Stimulated activated memory B cell treated with anti-CD40 and anti-IgM and Interleukin-4, amounts not matched to agents 10 μg/mL and 1 μg/mL and 100 μg/mL, for 72 hours (primary cell): Measurements from ENCODE around the gene MTX1.
"Not testable (repeated sequence)": the region's sequence is repeated elsewhere in the genome, so short reads cannot be mapped to it uniquely, and the experiment has no call there.

ENCODE experiments used
- ATAC-seq: fragments of 150-1000 bp; cut with Tn5 transposase; 2 replicates; pipeline ENCODE4 v1.10.0; 2021
- H3K27ac Mint-ChIP-seq: one replicate; pipeline ENCODE4 v1.8.0; 2022; ENCODE audit warnings: mild to moderate bottlenecking, mixed read lengths
- H3K27me3 Mint-ChIP-seq: one replicate; pipeline ENCODE4 v1.8.0; 2022; ENCODE audit warnings: mixed read lengths
- H3K36me3 Mint-ChIP-seq: one replicate; pipeline ENCODE4 v1.8.0; 2022; ENCODE audit warnings: mixed read lengths
- H3K4me1 Mint-ChIP-seq: one replicate; pipeline ENCODE4 v1.8.0; 2022; ENCODE audit warnings: mixed read lengths
- H3K4me3 Mint-ChIP-seq: one replicate; pipeline ENCODE4 v1.8.0; 2022; ENCODE audit warnings: mild to moderate bottlenecking, moderate library complexity, mixed read lengths
- H3K9me3 Mint-ChIP-seq: one replicate; pipeline ENCODE4 v1.8.0; 2022; ENCODE audit warnings: mixed read lengths

Gene MTX1

GRCh38 chr1:155208541-155209311, at the start of gene MTX1:
MTX1 (plus strand) TSS chr1:155208695; CDS start chr1:155208805, 110 bp downstream.
- peak within 1 kb of the TSS; percentile 90 for H3K27ac Mint-ChIP-seq
- ATAC-seq, result peak; percentile 89
- H3K9me3 Mint-ChIP-seq, result no peaks in the 10 kb centered on the region
- H3K4me3 Mint-ChIP-seq, result peak within 1 kb of the TSS; percentile 91
- H3K27me3 Mint-ChIP-seq, result no peaks in the 10 kb centered on the region
- peaks cover 37% of the 10 kb centered on the region for H3K4me1 Mint-ChIP-seq
- H3K36me3 Mint-ChIP-seq, result peaks cover 10% of the 10 kb centered on the region

DNA sequence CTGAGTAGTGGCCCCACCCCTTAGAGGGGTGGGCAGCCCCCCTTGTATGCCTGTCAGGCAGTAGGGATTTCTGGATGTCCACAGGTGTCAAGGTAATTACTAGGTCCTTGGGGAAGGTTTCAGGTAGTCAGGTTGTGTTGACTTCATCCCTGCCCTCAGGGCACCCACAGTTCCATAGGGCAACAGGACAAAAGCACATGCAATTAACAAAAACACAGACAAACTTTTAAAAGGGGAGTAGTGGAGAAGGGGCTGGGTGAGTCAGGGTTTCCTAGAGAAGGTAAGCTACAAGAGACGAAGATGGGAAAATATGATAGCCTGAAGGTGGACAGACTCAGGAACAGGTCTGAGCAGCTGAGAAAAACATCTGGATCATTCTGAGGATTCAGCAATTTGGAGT, 49.5 kb upstream of the MTX1 start:
- no peaks in the 10 kb centered on the region for H3K36me3 Mint-ChIP-seq
- H3K9me3 Mint-ChIP-seq, result no peaks in the 10 kb centered on the region
- no peaks in the 10 kb centered on the region for H3K4me1 Mint-ChIP-seq
- no peak for ATAC-seq
- H3K27ac Mint-ChIP-seq, result no peak overlapping the region
- H3K4me3 Mint-ChIP-seq, result no peak overlapping the region
- no peaks in the 10 kb centered on the region for H3K27me3 Mint-ChIP-seq

DNA sequence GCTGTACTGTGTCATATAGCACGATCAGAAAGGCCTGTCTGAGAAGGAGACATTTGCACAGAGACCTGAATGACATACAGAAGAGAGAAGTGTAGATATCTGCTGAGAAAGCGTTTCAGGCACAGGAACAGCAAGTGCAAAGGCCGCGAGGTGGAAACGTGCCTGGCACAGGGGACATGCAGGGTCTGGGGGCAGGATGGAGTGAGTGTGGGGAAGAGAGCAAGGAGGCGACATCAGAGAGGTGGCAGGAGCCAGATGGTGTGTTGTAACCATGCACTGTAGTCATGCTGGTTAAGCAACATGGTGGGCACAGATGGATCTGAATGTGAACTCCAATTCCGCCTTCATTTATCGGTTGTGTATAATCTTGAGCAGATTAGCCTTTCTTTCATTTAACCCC, 48.4 kb upstream of the MTX1 start:
- no peaks in the 10 kb centered on the region for H3K4me1 Mint-ChIP-seq
- no peak for ATAC-seq
- H3K27ac Mint-ChIP-seq, result no peak overlapping the region
- no peaks in the 10 kb centered on the region for H3K36me3 Mint-ChIP-seq
- H3K4me3 Mint-ChIP-seq, result no peak overlapping the region
- no peaks in the 10 kb centered on the region for H3K9me3 Mint-ChIP-seq
- H3K27me3 Mint-ChIP-seq, result no peaks in the 10 kb centered on the region

DNA sequence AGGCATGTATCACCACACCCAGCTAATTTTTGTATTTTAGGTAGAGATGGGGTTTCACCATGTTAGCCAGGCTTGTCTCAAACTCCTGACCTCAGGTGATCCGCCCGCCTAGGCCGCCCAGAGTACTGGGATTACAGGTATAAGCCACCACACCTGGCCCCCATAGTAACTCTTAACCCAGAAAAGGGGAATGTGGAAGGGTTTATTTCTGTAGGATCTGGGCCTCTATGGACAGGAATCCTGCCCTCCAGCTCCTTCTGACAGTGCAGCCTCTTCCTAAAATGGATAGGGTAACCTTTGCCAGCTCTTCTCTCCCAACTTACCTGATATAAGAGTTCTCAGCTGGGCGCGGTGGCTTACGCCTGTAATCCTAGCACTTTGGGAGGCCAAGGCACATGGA, 45.9 kb upstream of the MTX1 start:
- not testable (repeated sequence) for H3K36me3 Mint-ChIP-seq, H3K27me3 Mint-ChIP-seq, H3K4me3 Mint-ChIP-seq, ATAC-seq, H3K27ac Mint-ChIP-seq, H3K9me3 Mint-ChIP-seq
- H3K4me1 Mint-ChIP-seq, result peaks cover 13% of the 10 kb centered on the region

GRCh38 chr1:155163785-155164184, 44.7 kb upstream of the MTX1 start:
- not testable (repeated sequence) for H3K36me3 Mint-ChIP-seq, H3K27me3 Mint-ChIP-seq, ATAC-seq, H3K4me3 Mint-ChIP-seq, H3K27ac Mint-ChIP-seq, H3K9me3 Mint-ChIP-seq
- H3K4me1 Mint-ChIP-seq, result peaks cover 17% of the 10 kb centered on the region

DNA sequence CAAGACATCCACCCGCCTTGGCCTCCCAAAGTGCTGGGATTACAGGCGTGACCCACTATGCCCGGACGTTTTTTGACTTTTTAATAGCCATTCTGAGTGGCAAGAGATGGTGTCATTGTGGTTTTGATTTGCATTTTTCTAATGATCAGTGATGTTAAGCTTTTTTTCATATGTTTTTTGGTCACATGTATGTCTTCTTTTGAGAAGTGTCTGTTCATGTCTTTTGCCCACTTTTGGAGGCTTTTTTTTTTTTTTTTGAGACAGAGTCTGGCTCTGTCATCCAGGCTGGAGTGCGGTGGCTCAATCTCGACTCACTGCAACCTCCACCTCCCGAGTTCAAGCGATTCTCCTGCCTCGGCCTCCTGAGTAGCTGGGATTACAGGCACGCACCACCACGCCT, 43.9 kb upstream of the MTX1 start:
- H3K27me3 Mint-ChIP-seq, ATAC-seq, H3K4me3 Mint-ChIP-seq, H3K27ac Mint-ChIP-seq, H3K9me3 Mint-ChIP-seq: not testable (repeated sequence)
- Mint-ChIP-seq H3K36me3 (peaks cover 11% of the 10 kb centered on the region), H3K4me1 (peaks cover 17% of the 10 kb centered on the region)

GRCh38 chr1:155166051-155166470, 42.4 kb upstream of the MTX1 start:
- no peaks in the 10 kb centered on the region for H3K9me3 Mint-ChIP-seq
- no peak for ATAC-seq
- H3K4me1 Mint-ChIP-seq, result peaks cover 22% of the 10 kb centered on the region
- H3K4me3 Mint-ChIP-seq, result no peak overlapping the region
- H3K36me3 Mint-ChIP-seq, result peaks cover 18% of the 10 kb centered on the region
- no peaks in the 10 kb centered on the region for H3K27me3 Mint-ChIP-seq
- no peak overlapping the region for H3K27ac Mint-ChIP-seq

DNA sequence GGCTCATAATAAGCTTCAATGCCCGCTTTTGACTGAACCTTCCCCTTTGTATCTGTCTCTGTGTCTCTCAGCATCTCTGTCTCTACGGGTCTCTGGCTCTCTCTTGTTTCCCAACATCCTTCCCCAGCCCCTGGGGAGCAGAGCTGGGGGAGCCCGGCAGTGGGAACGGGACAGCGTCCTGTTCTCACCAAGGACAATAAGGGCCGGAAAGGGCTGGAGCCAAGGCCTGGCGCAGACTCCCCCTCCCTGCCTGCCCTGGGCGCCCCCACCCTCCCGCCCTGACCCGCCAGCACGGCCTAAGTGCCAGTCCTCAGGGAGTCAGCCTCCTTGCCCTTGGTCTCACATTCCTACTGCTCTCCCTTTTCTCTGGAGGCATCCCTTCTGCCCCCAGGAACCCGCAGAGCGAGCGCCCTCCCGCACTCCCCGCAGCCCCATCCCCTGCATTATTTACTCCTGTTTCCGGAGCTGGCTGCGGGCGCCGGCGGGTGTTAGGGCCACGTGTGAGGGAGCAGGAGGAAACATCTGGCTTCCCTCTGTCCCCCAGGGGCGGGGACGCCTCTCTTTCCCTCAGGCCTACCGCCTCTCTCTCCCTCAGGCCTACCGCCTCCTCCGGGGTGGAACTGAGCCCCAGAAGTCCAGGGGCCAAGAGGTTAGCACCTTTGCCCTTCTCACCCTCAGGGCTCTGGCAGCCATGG, 41.9 kb upstream of the MTX1 start:
- Mint-ChIP-seq H3K4me1 (peaks cover 22% of the 10 kb centered on the region), H3K36me3 (peaks cover 18% of the 10 kb centered on the region), H3K9me3 (no peaks in the 10 kb centered on the region), H3K4me3 (peak overlapping the region; percentile 73), H3K27ac (peak overlapping the region; percentile 88), H3K27me3 (no peaks in the 10 kb centered on the region)
- peak; percentile 17 for ATAC-seq

- no peaks in the 10 kb centered on the region for H3K27me3 Mint-ChIP-seq
- H3K4me1 Mint-ChIP-seq, result peaks cover 28% of the 10 kb centered on the region
- peaks cover 18% of the 10 kb centered on the region for H3K36me3 Mint-ChIP-seq
- H3K9me3 Mint-ChIP-seq, result no peaks in the 10 kb centered on the region
- ATAC-seq, result peak; percentile 91
- H3K4me3 Mint-ChIP-seq, result peak overlapping the region; percentile 73
- peak overlapping the region; percentile 88 for H3K27ac Mint-ChIP-seq
Observed at GRCh38 chr1:155167166-155168104, 41.1 kb upstream of the MTX1 start.

DNA sequence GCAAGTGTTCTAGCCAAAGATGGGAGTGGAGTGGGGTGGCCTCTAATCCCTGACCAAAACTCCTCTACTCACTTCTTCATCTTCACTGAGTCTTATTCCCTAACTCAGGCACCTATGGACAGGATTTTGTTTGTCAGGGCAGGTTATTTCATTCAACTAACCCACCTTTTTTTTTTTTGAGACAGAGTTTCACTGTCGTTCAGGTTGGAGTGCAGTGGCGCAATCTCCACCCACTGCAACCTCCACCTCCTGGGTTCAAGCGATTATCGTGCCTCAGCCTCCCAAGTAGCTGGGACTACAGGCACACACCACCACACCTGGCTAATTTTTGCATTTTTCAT, 40.4 kb upstream of the MTX1 start:
- H3K27ac Mint-ChIP-seq, result peak overlapping the region; percentile 88
- ATAC-seq, H3K9me3 Mint-ChIP-seq, H3K4me3 Mint-ChIP-seq, H3K27me3 Mint-ChIP-seq: not testable (repeated sequence)
- peaks cover 32% of the 10 kb centered on the region for H3K4me1 Mint-ChIP-seq
- H3K36me3 Mint-ChIP-seq, result peaks cover 18% of the 10 kb centered on the region

- H3K9me3 Mint-ChIP-seq, result no peaks in the 10 kb centered on the region
- H3K36me3 Mint-ChIP-seq, result peaks cover 18% of the 10 kb centered on the region
- no peaks in the 10 kb centered on the region for H3K27me3 Mint-ChIP-seq
- H3K4me3 Mint-ChIP-seq, result no peak overlapping the region
- no peak for ATAC-seq
- H3K4me1 Mint-ChIP-seq, result peaks cover 38% of the 10 kb centered on the region
- no peak overlapping the region for H3K27ac Mint-ChIP-seq
Observed at GRCh38 chr1:155168456-155169210, 39.9 kb upstream of the MTX1 start.

- Mint-ChIP-seq H3K9me3 (no peaks in the 10 kb centered on the region), H3K36me3 (peaks cover 18% of the 10 kb centered on the region), H3K4me3 (peak overlapping the region; percentile 18), H3K4me1 (peaks cover 47% of the 10 kb centered on the region), H3K27ac (peak overlapping the region; percentile 56), H3K27me3 (no peaks in the 10 kb centered on the region)
- no peak for ATAC-seq
Observed at GRCh38 chr1:155169541-155169940, 39.0 kb upstream of the MTX1 start.

DNA sequence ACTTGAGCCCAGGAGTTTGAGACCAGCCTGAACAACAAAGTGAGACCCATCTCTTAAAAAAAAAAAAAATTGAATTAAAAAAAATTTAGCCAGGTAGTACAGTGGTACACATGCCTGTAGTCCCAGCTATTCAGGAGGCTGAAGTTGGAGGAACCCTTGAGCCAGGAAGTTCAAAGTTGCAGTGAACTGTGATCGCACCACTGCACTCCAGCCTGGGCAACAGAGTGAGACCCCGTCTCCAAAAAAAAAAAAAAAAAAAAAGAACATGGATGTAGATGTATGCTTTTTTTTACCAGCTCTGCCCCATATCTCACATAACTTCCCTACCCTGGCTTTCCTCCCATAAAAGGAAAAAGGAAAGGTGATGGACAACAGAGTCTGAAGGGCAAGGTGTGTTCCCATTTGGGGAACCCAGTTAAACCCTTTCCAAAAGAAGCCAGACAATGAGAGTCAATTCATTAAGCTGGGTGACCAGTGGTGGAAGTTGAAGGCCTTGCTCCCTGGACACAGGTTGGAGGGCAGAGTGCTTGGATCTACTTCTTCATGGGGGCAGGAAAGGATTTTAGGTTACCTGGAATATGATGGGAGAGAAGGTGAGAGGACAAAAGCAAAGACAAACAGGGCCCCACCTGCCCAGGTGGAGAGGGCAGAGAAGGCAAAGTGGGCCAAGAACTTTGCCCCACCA, 38.3 kb upstream of the MTX1 start:
- no peaks in the 10 kb centered on the region for H3K27me3 Mint-ChIP-seq
- H3K9me3 Mint-ChIP-seq, result no peaks in the 10 kb centered on the region
- no peak for ATAC-seq
- peaks cover 53% of the 10 kb centered on the region for H3K4me1 Mint-ChIP-seq
- H3K36me3 Mint-ChIP-seq, result peaks cover 18% of the 10 kb centered on the region
- H3K27ac Mint-ChIP-seq, result peak overlapping the region; percentile 56
- H3K4me3 Mint-ChIP-seq, result no peak overlapping the region

GRCh38 chr1:155170806-155171205, 37.7 kb upstream of the MTX1 start:
- no peak for ATAC-seq
- Mint-ChIP-seq H3K4me3 (no peak overlapping the region), H3K27ac (no peak overlapping the region), H3K9me3 (no peaks in the 10 kb centered on the region), H3K27me3 (no peaks in the 10 kb centered on the region), H3K4me1 (peaks cover 53% of the 10 kb centered on the region), H3K36me3 (peaks cover 18% of the 10 kb centered on the region)
